Smooth muscle cell (in vitro differentiated cells): ENCODE results near the gene ZNF223. TPM values are rescaled to one million over a fixed set of nuclear protein-coding genes. Genes with fewer than 3 reads are reported as not detected.

Experiments used
- DNase-seq: peaks from one replicate; lab custom pipeline; 2025; ENCODE audit not compliant: unreplicated experiment; lab: John Stamatoyannopoulos, UW
- H2AFZ ChIP-seq: fragments of 200-600 bp; sonication (generic); 2 replicates; pipeline ENCODE4 v1.6.0; 2016; ENCODE audit warnings: antibody characterized with exemption, low read depth, mild to moderate bottlenecking
- H3F3A ChIP-seq: fragments of 200-600 bp; sonication (generic); 2 replicates; pipeline ENCODE4 v1.6.0; 2017; ENCODE audit warnings: antibody characterized with exemption, low read depth
- H3K27ac ChIP-seq: fragments of 200-600 bp; sonication (generic); 2 replicates; pipeline ENCODE4 v1.5.1; 2016; ENCODE audit warnings: low read depth, mild to moderate bottlenecking
- H3K27me3 ChIP-seq: fragments of 200-600 bp; sonication (generic); 2 replicates; pipeline ENCODE4 v1.6.1; 2016; ENCODE audit warnings: low read depth, mild to moderate bottlenecking
- H3K36me3 ChIP-seq: fragments of 200-600 bp; sonication (generic); 2 replicates; pipeline ENCODE4 v1.5.1; 2016; ENCODE audit warnings: low read depth
- H3K4me1 ChIP-seq: fragments of 200-600 bp; sonication (generic); 2 replicates; pipeline ENCODE4 v1.5.1; 2016; ENCODE audit warnings: low read depth
- H3K4me2 ChIP-seq: fragments of 200-600 bp; sonication (generic); 2 replicates; pipeline ENCODE4 v1.6.0; 2016; ENCODE audit warnings: mild to moderate bottlenecking
- H3K4me3 ChIP-seq: fragments of 200-600 bp; sonication (generic); 2 replicates; pipeline ENCODE4 v1.5.1; 2016; ENCODE audit warnings: mild to moderate bottlenecking
- H3K79me2 ChIP-seq: fragments of 200-600 bp; sonication (generic); 2 replicates; pipeline ENCODE4 v1.6.0; 2016; ENCODE audit warnings: low read depth, mild to moderate bottlenecking
- H3K9ac ChIP-seq: fragments of 200-600 bp; sonication (generic); 2 replicates; pipeline ENCODE4 v1.6.0; 2016; ENCODE audit warnings: low read depth
- H3K9me3 ChIP-seq: fragments of 200-600 bp; sonication (generic); replicated peaks from 2 replicates; pipeline ENCODE4 v1.5.1; 2016; ENCODE audit warnings: low read depth
- H4K20me1 ChIP-seq: fragments of 200-600 bp; sonication (generic); 2 replicates; pipeline ENCODE4 v1.6.0; 2016; ENCODE audit warnings: low read depth
- CTCF ChIP-seq: fragments of 200-600 bp; sonication (generic); IDR thresholded peaks from 2 replicates; pipeline ENCODE4 v1.5.1; 2017; ENCODE audit warnings: borderline replicate concordance, mild to moderate bottlenecking, antibody characterized with exemption; ENCODE audit not compliant: insufficient read depth, poor library complexity, severe bottlenecking
- WGBS: methylation state at CpG from one replicate; pipeline ENCODE4 v1.1.7; 2016; ENCODE audit warnings: low lambda C conversion rate; 5-methylcytosine and 5-hydroxymethylcytosine counted together
- polyA plus RNA-seq: library from polyadenylated mRNA; unstranded; fragments of >200 nt; fragmentation: Nextera tagmentation; extraction: Ambion mirVana; gene quantifications from 2 replicates; pipeline ENCODE4 v1.2.1, GENCODE V29; 2016
- total RNA-seq: library from RNA; depleted of rRNA; stranded (reverse); fragments of >200 nt; gene quantifications from 2 replicates; pipeline ENCODE4 v1.2.3, GENCODE V29; 2014

Gene ZNF223
- total and polyA plus RNA-seq, 2 experiments from 2014 or later: 6.6 to 10.2 TPM

- WGBS: 1% methylated on average over 37 of the region's 37 CpGs
- H3K9ac ChIP-seq: peak within 1 kb of the TSS; percentile 92
- no peak for TF ChIP-seq CTCF
- H3K4me1 ChIP-seq: peaks cover 5% of the 10 kb centered on the region
- peaks cover 18% of the 10 kb centered on the region for H3K9me3 ChIP-seq
- peaks cover 24% of the 10 kb centered on the region for H3K36me3 ChIP-seq
- H3K27ac ChIP-seq: peak within 1 kb of the TSS; percentile 67
- H2AFZ ChIP-seq: peak within 1 kb of the TSS; percentile 98
- no peaks in the 10 kb centered on the region for H3K27me3 ChIP-seq
- H3K79me2 ChIP-seq: peaks cover 7% of the 10 kb centered on the region
- peak within 1 kb of the TSS; percentile 96 for H3K4me2 ChIP-seq
- peak; percentile 12 for DNase-seq
- H3K4me3 ChIP-seq: peak within 1 kb of the TSS; percentile 96
- no peaks in the 10 kb centered on the region for H3F3A ChIP-seq
- H4K20me1 ChIP-seq: no peaks in the 10 kb centered on the region
Observed at GRCh38 chr19:44025217-44025936, 26.5 kb upstream of the ZNF223 start, which contains the start of gene ZNF222. Gene ZNF222 (plus strand): TSS chr19:44025379. CDS start chr19:44025437, 58 bp downstream.

DNA sequence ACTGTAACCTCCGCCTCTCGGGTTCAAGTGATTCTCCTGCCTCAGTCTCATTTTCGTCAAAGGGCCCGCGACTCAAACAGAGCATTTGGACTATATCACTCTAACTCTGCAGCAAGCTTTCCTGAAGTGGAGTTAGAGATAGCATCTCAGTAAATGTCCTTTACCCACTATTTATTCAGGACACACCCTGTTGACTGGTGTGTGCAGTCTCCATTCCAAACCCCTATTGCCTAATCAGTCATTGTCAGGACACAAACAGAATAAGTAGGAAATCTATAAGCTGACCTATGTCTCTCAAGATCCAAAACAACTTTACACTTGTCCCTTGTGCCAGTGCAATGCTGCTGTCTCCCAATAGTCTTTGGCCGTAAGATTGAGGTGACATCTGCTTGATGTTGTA, 25.2 kb upstream of the ZNF223 start:
- Histone ChIP-seq H3K36me3 (peaks cover 35% of the 10 kb centered on the region), H3K9ac (no peak overlapping the region), H3K27ac (no peak overlapping the region), H2AFZ (no peak overlapping the region), H3K27me3 (no peaks in the 10 kb centered on the region), H3K79me2 (peaks cover 7% of the 10 kb centered on the region), H3K4me2 (no peak overlapping the region), H3F3A (no peaks in the 10 kb centered on the region), H4K20me1 (no peaks in the 10 kb centered on the region), H3K4me1 (peaks cover 5% of the 10 kb centered on the region), H3K9me3 (peaks cover 31% of the 10 kb centered on the region), H3K4me3 (no peak overlapping the region)
- TF ChIP-seq CTCF: no peak
- WGBS: 98% methylated on average over 6 of the region's 6 CpGs
- no peak for DNase-seq

DNA sequence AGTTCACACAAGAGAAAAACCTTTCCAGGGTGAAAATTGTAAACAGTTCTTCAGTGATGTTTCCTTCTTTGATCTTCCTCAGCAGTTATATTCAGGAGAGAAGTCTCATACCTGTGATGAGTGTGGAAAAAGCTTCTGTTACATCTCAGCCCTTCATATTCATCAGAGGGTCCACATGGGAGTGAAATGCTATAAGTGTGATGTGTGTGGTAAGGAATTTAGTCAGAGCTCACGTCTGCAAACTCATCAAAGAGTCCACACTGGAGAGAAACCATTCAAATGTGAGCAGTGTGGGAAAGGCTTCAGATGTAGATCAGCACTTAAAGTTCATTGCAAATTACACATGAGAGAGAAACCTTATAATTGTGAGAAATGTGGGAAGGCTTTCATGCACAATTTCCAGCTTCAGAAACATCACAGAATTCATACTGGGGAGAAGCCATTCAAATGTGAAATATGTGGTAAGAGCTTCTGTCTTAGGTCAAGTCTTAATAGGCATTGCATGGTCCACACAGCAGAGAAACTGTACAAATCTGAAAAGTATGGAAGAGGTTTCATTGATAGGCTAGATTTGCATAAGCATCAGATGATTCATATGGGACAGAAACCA, 19.7 kb upstream of the ZNF223 start:
- TF ChIP-seq CTCF: no peak
- Histone ChIP-seq H3K27ac (no peak overlapping the region), H3K4me3 (no peak overlapping the region), H3K36me3 (peaks cover 48% of the 10 kb centered on the region), H3K4me2 (no peak overlapping the region), H3K79me2 (no peaks in the 10 kb centered on the region), H3K9ac (no peak overlapping the region), H3F3A (no peaks in the 10 kb centered on the region), H3K27me3 (no peaks in the 10 kb centered on the region), H2AFZ (no peak overlapping the region), H4K20me1 (no peaks in the 10 kb centered on the region), H3K4me1 (no peaks in the 10 kb centered on the region), H3K9me3 (peaks cover 54% of the 10 kb centered on the region)
- DNase-seq: no peak
- WGBS: 100% methylated on average over 1 of the region's 1 CpG

DNA sequence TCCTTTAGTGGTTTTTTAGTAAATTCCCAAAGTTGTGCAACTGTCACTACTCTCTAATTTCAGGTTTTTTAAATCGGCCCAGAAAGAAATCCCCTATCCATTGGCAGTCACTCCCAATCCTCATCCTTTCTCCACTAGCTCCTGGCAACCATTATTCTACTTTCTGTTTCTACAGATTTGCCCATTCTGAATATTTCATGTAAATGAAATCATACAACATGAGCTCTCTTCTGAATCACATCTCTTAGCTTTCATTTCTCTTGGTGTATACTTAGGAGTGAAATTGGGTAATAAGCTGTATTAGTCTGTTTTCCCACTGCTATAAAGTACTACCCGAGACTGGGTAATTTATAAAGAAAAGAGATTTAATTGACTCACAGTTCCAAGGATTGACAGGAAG, 9.7 kb upstream of the ZNF223 start:
- Histone ChIP-seq H3K27ac (no peak overlapping the region), H3K9ac (no peak overlapping the region), H3F3A (no peaks in the 10 kb centered on the region), H3K9me3 (peaks cover 7% of the 10 kb centered on the region), H4K20me1 (no peaks in the 10 kb centered on the region), H2AFZ (no peak overlapping the region), H3K4me1 (no peaks in the 10 kb centered on the region), H3K79me2 (no peaks in the 10 kb centered on the region), H3K4me2 (no peak overlapping the region), H3K36me3 (no peaks in the 10 kb centered on the region), H3K27me3 (no peaks in the 10 kb centered on the region), H3K4me3 (no peak overlapping the region)
- WGBS: 72% methylated on average over 2 of the region's 2 CpGs
- TF ChIP-seq CTCF: no peak
- DNase-seq: no peak
